Immature natural killer cell (primary cell): ENCODE results near the gene CALB2. TPM values are rescaled to one million over a fixed set of nuclear protein-coding genes. Genes with fewer than 3 reads are reported as not detected.

Source experiments
- DNase-seq, 3 donors: peaks; one replicate each; pipeline ENCODE4 v3.0.0; 2022; ENCODE audit warnings: mixed read lengths in 1 of 3
- H3K27ac Mint-ChIP-seq, 6 donors: one replicate each; pipeline ENCODE4 v1.8.0; 2020; ENCODE audit warnings: mixed read lengths in 6 of 6, mild to moderate bottlenecking in 5 of 6, inconsistent platforms in 4 of 6, moderate library complexity in 3 of 6
- H3K27me3 Mint-ChIP-seq, 3 donors: one replicate each; pipeline ENCODE4 v1.8.0; 2020 to 2021; ENCODE audit warnings: low read depth in 3 of 3, mild to moderate bottlenecking in 3 of 3, mixed read lengths in 3 of 3, moderate library complexity in 3 of 3, inconsistent platforms in 1 of 3
- H3K36me3 Mint-ChIP-seq, 3 donors: one replicate each; pipeline ENCODE4 v1.8.0; 2020; ENCODE audit warnings: mixed read lengths in 3 of 3, inconsistent platforms in 2 of 3, mild to moderate bottlenecking in 2 of 3
- H3K4me1 Mint-ChIP-seq, 2 donors: one replicate each; pipeline ENCODE4 v1.8.0; 2020; ENCODE audit warnings: inconsistent platforms in 2 of 2, mild to moderate bottlenecking in 2 of 2, mixed read lengths in 2 of 2, moderate library complexity in 1 of 2
- H3K4me3 Mint-ChIP-seq, 5 donors: one replicate each; pipeline ENCODE4 v1.8.0; 2020; ENCODE audit warnings: mild to moderate bottlenecking in 5 of 5, mixed read lengths in 5 of 5, inconsistent platforms in 3 of 5, moderate library complexity in 3 of 5
- H3K9me3 Mint-ChIP-seq, 6 donors: one replicate each; pipeline ENCODE4 v1.8.0; 2020; ENCODE audit warnings: mild to moderate bottlenecking in 6 of 6, mixed read lengths in 6 of 6, inconsistent platforms in 4 of 6, moderate library complexity in 3 of 6
- polyA plus RNA-seq, 3 donors: library from polyadenylated mRNA; unstranded; fragments of 300-500 nt; fragmentation: Illumina TruSeq; gene quantifications; one replicate each; pipeline ENCODE4 v1.2.3, GENCODE V29; 2021

Gene CALB2
- polyA plus RNA-seq, 3 donors from 2014 or later = not detected

DNA sequence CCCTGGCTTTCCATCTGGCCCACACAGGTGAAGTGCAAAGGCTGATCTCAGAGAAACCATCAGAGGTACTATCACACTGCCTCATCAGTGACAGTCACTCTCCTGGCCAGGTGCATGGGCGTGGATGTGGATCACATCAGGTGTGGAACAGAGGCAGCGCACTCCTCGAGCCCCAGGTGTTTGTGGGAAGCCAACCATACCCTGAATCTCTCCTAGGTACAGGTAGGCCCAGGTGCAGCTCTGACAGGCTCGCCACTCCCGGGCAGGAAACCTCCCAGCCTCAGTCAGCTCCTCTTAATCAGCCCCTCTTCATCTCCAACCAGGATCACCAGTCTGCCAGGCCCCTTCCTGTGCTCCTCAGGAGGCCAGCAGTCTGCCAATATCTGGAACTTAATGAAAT lies 51.6 kb downstream of the CALB2 start:
- no peaks in the 10 kb centered on the region for H3K9me3 Mint-ChIP-seq
- H3K4me3 Mint-ChIP-seq = no peak overlapping the region
- peaks cover 5 to 15% (median 7%) of the 10 kb centered on the region in 3 donors for H3K27me3 Mint-ChIP-seq
- H3K4me1 Mint-ChIP-seq = peaks cover 0 to 1% of the 10 kb centered on the region in 2 donors
- H3K27ac Mint-ChIP-seq = no peak overlapping the region
- DNase-seq = no peak
- H3K36me3 Mint-ChIP-seq = no peaks in the 10 kb centered on the region

DNA sequence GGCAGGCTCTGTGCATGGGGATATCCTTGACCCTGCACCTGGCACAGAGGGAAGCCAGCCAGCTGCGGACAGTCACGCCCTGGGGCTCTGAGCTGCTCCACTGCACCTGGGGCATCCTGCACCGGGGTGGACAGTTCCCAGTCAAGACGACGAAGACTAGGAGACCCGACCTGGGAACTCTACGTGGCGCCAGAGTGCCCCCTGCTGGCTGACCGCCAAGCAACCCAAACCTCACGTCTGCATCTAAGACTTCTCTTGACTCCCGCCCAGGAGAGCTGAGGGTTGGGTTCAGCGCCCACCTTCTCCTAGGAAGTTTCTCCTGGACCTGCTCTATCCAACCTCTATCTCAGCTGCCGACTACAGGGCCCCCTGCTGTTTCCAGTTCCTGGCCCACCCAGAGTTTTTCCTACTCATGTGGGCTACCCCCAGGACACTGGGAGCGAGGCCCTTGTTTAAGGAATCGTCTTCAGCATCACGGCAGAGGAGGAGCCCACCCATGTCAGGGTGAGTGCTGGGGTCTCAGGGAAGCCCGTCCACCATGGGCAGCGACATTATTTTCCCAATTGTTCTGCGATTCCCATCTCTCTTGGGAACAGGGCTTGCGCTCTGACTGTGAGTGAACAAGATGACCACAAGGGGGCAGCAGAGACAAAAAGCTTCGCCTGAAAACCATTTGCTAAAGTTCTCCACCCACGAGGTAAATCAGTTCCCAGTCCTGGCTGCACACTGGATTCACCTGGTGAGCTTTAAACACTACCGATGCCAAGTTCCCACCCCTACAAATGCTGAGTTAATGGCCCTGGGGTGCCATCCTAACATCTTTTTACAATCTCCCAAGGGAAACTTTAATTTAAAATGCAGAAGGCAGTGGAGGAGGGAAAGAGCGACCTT lies 54.0 kb downstream of the CALB2 start:
- H3K9me3 Mint-ChIP-seq = no peaks in the 10 kb centered on the region
- H3K4me1 Mint-ChIP-seq = peaks cover 0 to 1% of the 10 kb centered on the region in 2 donors
- H3K27ac Mint-ChIP-seq = no peak overlapping the region
- no peak overlapping the region for H3K4me3 Mint-ChIP-seq
- peaks cover 5 to 12% (median 6%) of the 10 kb centered on the region in 3 donors for H3K27me3 Mint-ChIP-seq
- H3K36me3 Mint-ChIP-seq = no peaks in the 10 kb centered on the region
- DNase-seq = peak; percentile 40 to 53 (median 47)

GRCh38 chr16:71413341-71413740 lies 54.8 kb downstream of the CALB2 start:
- no peak for DNase-seq
- H3K27me3 Mint-ChIP-seq = peaks cover 5 to 12% (median 6%) of the 10 kb centered on the region in 3 donors
- peaks cover 0 to 1% of the 10 kb centered on the region in 2 donors for H3K4me1 Mint-ChIP-seq
- H3K4me3 Mint-ChIP-seq = no peak overlapping the region
- H3K36me3 Mint-ChIP-seq = no peaks in the 10 kb centered on the region
- no peaks in the 10 kb centered on the region for H3K9me3 Mint-ChIP-seq
- no peak overlapping the region for H3K27ac Mint-ChIP-seq

GRCh38 chr16:71414038-71414437 lies 55.5 kb downstream of the CALB2 start:
- H3K36me3 Mint-ChIP-seq = no peaks in the 10 kb centered on the region
- no peak for DNase-seq
- no peak overlapping the region for H3K27ac Mint-ChIP-seq
- H3K9me3 Mint-ChIP-seq = no peaks in the 10 kb centered on the region
- no peak overlapping the region for H3K4me3 Mint-ChIP-seq
- peaks cover 5 to 12% (median 6%) of the 10 kb centered on the region in 3 donors for H3K27me3 Mint-ChIP-seq
- H3K4me1 Mint-ChIP-seq = peaks cover 0 to 1% of the 10 kb centered on the region in 2 donors

DNA sequence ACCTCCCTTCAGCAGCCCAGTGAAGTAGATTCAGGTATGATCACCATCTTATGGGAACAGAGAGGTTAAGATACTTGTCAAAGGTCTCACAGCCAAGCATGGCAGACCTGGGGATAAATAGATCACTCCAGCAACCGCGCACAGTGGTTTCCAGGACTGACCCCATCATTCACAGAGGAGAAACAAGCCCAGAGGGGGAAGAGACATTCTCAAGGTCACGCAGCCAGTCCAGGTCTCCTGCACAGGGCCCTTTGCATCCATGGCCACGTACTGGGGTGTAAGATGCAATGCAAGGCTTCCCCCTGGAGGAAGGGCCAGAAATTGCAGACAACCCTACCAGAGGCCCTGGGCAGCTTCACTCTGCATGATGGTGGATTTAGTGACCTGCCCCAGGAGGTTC lies 63.4 kb downstream of the CALB2 start:
- no peak overlapping the region for H3K27ac Mint-ChIP-seq
- no peak overlapping the region for H3K4me3 Mint-ChIP-seq
- DNase-seq = no peak
- no peaks in the 10 kb centered on the region for H3K36me3 Mint-ChIP-seq
- peaks cover 6 to 19% (median 11%) of the 10 kb centered on the region in 3 donors for H3K27me3 Mint-ChIP-seq
- no peaks in the 10 kb centered on the region for H3K9me3 Mint-ChIP-seq
- no peaks in the 10 kb centered on the region for H3K4me1 Mint-ChIP-seq

DNA sequence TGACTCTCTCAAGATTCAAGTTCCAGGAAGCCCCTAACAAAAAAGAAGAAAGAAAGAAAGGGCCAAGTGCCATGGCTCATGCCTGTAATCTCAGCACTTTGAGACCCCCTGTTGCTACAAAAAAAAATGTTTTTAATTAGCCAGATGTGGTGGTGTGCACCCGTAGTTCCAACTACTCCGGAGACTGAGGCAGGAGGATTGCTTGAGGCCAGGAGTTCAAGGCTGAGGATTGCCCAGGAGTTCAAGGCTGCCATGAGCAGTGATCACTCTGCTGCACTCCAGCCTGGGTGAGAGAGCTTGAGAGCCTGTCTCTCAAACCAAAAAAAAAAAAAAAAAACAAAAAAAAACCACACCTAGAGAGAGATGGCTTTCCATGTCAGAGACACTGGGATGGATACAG lies 64.5 kb downstream of the CALB2 start:
- no peak for DNase-seq
- no peak overlapping the region for H3K4me3 Mint-ChIP-seq
- H3K27ac Mint-ChIP-seq = no peak overlapping the region
- no peaks in the 10 kb centered on the region for H3K9me3 Mint-ChIP-seq
- no peaks in the 10 kb centered on the region for H3K4me1 Mint-ChIP-seq
- H3K27me3 Mint-ChIP-seq = peaks cover 4 to 22% (median 7%) of the 10 kb centered on the region in 3 donors
- H3K36me3 Mint-ChIP-seq = no peaks in the 10 kb centered on the region

DNA sequence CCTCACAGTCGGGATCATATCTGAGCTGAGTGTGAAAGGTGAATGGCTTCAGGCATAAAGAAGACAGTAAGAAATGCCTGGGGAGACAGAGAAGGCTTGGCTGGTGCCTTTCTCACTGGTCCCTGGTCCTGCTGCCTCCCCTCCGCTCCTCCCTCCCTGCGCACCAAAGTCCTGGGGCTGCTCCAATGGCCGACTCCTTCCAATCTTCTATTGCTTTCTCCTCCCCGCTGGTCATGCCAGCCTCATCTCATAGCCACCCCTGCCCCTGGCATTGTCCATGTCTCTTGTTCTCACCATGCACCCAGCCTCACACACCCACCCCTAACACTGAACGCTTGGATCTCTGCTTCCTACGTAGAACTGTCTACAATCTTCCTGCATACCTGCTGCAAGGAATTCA lies 65.3 kb downstream of the CALB2 start:
- Mint-ChIP-seq H3K36me3 (no peaks in the 10 kb centered on the region), H3K4me1 (no peaks in the 10 kb centered on the region), H3K9me3 (peaks cover 0 to 5% (median 0%) of the 10 kb centered on the region in 6 donors)

DNA sequence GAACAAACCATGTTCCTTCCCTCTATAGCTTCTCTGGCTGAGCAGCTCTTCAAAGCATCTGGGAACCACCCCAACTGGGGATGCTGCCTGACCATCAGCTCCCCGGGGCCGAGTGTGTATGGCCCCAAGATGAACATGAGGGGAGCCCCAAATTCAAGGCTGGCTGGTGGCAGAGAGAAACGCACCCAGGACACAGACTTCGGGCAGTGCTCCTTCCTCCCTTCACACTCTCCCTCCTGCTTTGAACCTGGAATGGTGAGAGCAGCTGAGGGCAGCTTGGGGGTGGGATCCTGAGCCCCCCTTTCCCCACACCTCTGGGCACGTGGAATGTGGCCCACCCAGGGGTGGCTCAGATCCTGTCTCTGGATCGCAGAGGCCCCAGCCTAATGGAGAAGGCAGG lies 66.1 kb downstream of the CALB2 start:
- H3K27me3 Mint-ChIP-seq = peaks cover 4 to 28% (median 7%) of the 10 kb centered on the region in 3 donors
- H3K36me3 Mint-ChIP-seq = no peaks in the 10 kb centered on the region
- no peak overlapping the region for H3K27ac Mint-ChIP-seq

More for the DNA sequence above, 65.3 kb downstream of the CALB2 start:
- peaks cover 4 to 25% (median 7%) of the 10 kb centered on the region in 3 donors for H3K27me3 Mint-ChIP-seq
- H3K27ac Mint-ChIP-seq = no peak overlapping the region
- no peak overlapping the region for H3K4me3 Mint-ChIP-seq
- DNase-seq = no peak

DNA sequence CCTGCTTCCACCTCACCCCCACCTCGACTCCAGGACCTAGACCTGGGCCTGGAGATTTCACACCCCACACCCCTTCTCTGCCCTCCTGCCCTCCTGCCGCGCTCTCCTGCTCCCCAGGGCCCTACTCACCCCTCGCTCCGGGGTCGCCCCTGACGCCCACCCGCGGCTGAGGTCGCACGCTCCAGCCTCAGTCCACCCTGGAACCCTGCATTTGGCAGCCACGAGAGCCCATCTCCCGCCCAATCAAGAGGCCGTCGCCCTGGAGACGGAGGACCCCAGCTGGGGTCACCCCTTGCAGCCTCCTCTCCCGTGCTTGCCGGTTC lies 67.2 kb downstream of the CALB2 start:
- no peak for DNase-seq
- Mint-ChIP-seq H3K4me3 (no peak overlapping the region), H3K4me1 (no peaks in the 10 kb centered on the region), H3K27me3 (peaks cover 4 to 24% (median 5%) of the 10 kb centered on the region in 3 donors), H3K36me3 (no peaks in the 10 kb centered on the region), H3K9me3 (peaks cover 0 to 5% (median 0%) of the 10 kb centered on the region in 6 donors), H3K27ac (no peak overlapping the region)

More for the DNA sequence above, 66.1 kb downstream of the CALB2 start:
- Mint-ChIP-seq H3K9me3 (peaks cover 0 to 5% (median 0%) of the 10 kb centered on the region in 6 donors), H3K4me3 (no peak overlapping the region), H3K4me1 (no peaks in the 10 kb centered on the region)
- DNase-seq = no peak

GRCh38 chr16:71426069-71426879 lies 67.8 kb downstream of the CALB2 start:
- H3K4me3 Mint-ChIP-seq = no peak overlapping the region
- no peaks in the 10 kb centered on the region for H3K4me1 Mint-ChIP-seq
- no peak overlapping the region for H3K27ac Mint-ChIP-seq
- H3K9me3 Mint-ChIP-seq = peaks cover 0 to 5% (median 0%) of the 10 kb centered on the region in 6 donors
- DNase-seq = peak in 1 of 3 donors; percentile 13
- peaks cover 4 to 24% (median 5%) of the 10 kb centered on the region in 3 donors for H3K27me3 Mint-ChIP-seq
- H3K36me3 Mint-ChIP-seq = no peaks in the 10 kb centered on the region

GRCh38 chr16:71426880-71427615 lies 68.5 kb downstream of the CALB2 start:
- no peak for DNase-seq
- Mint-ChIP-seq H3K4me3 (no peak overlapping the region), H3K9me3 (peaks cover 0 to 5% (median 0%) of the 10 kb centered on the region in 6 donors), H3K4me1 (no peaks in the 10 kb centered on the region), H3K36me3 (no peaks in the 10 kb centered on the region), H3K27ac (no peak overlapping the region), H3K27me3 (peaks cover 2 to 27% (median 5%) of the 10 kb centered on the region in 3 donors)

- peaks cover 2 to 23% (median 5%) of the 10 kb centered on the region in 3 donors for H3K27me3 Mint-ChIP-seq
- H3K4me3 Mint-ChIP-seq = no peak overlapping the region
Observed at GRCh38 chr16:71428385-71428784, 69.9 kb downstream of the CALB2 start.

DNA sequence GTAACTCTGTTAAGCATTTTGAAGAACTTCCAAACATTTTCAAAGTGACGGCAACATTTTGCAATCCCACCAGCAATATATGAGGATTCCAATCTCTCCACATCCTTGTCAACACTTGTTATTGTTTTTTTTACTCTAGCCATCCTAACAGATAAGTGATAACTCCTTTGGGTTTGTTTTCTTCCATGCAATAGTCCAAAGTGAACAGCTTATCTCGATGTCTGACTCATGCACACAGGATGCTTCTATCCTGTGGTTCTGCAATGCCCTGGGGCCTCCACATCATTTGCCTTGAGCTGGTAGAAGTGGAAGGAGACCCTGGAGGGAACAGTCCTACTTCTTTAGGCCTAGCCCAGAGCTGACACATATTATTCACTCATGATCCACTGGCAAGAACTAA lies 70.4 kb downstream of the CALB2 start:
- Mint-ChIP-seq H3K36me3 (no peaks in the 10 kb centered on the region), H3K27me3 (peaks cover 2 to 25% (median 5%) of the 10 kb centered on the region in 3 donors), H3K27ac (no peak overlapping the region), H3K4me3 (no peak overlapping the region), H3K4me1 (no peaks in the 10 kb centered on the region), H3K9me3 (peaks cover 0 to 5% (median 0%) of the 10 kb centered on the region in 6 donors)
- no peak for DNase-seq

More at GRCh38 chr16:71428385-71428784, 69.9 kb downstream of the CALB2 start:
- Mint-ChIP-seq H3K9me3 (peaks cover 0 to 5% (median 0%) of the 10 kb centered on the region in 6 donors), H3K27ac (no peak overlapping the region), H3K4me1 (no peaks in the 10 kb centered on the region), H3K36me3 (no peaks in the 10 kb centered on the region)
- no peak for DNase-seq
